Measurements from ENCODE around the gene CAMKK1. TPM values are rescaled to one million over a fixed set of nuclear protein-coding genes. Genes with fewer than 3 reads are reported as not detected.

CAMKK1 gene
- polyA plus RNA-seq, 2 of the 4 experiments (the other 2 are of a cell fraction) = 6.9 to 14.8 TPM

GRCh38 chr17:3903881-3904290, 11.0 kb upstream of the CAMKK1 start:
- CTCF ChIA-PET = interaction anchor here (0.6 to 16.6 kb wide), 9 partner anchors 9 to 171 kb away, joined by 3 to 256 read pairs (median 6); partner anchors contain the start of genes NCBP3 and P2RX1
- no peak overlapping the region for H3K4me2 ChIP-seq
- 0 out of 6 replicates have a peak overlapping the region, but pooled peaks of 1 of the 2 experiments have one; percentile 12 for H3K27ac ChIP-seq
- FAIRE-seq = no peak
- H3K4me3 ChIP-seq = no peak overlapping the region
- DNase-seq (ENCODE audit: low read depth in 1 of 2, low spot score in 1 of 2) = no peak
- POLR2A ChIA-PET = no interaction called here
- peaks cover 7% of the 10 kb centered on the region; the same call in 2 of the 3 replicates for H3K4me1 ChIP-seq
- no peak for TF ChIP-seq E2F6 (IDR thresholded peaks at IDR 0.05; ENCODE audit: borderline replicate concordance, low read depth)
- no peak for TF ChIP-seq EHMT2 (IDR thresholded peaks at IDR 0.05; ENCODE audit: low read depth)
- TF ChIP-seq RFX5 (IDR thresholded peaks at IDR 0.05) = no peak
- no peak for TF ChIP-seq HDAC2 (IDR thresholded peaks at IDR 0.05)
- no peak for TF ChIP-seq NR3C1 (IDR thresholded peaks at IDR 0.05)
- TF ChIP-seq NPAS2 (CRISPR knock-in tag; IDR thresholded peaks at IDR 0.05; ENCODE audit: borderline replicate concordance) = no peak
- no peak for TF ChIP-seq ZFP36 (IDR thresholded peaks at IDR 0.05; ENCODE audit: borderline replicate concordance, partially characterized antibody)
- TF ChIP-seq CBX8 (IDR thresholded peaks at IDR 0.05) = no peak
- no peak for TF ChIP-seq JUN (IDR thresholded peaks at IDR 0.05)
- peak in 1 of 2 experiments; percentile 12; a peak in 1 of 6 replicates for ATAC-seq
- no peaks in the 10 kb centered on the region for H3K9me3 ChIP-seq
- whole genome bisulfite sequencing (ENCODE audit: missing lambda C conversion rate) = 78% methylated on average over 21 of the region's 21 CpGs

GRCh38 chr17:3903051-3903825, 10.4 kb upstream of the CAMKK1 start:
- Histone ChIP-seq H3K4me3 (no peak overlapping the region), H3K9me3 (no peaks in the 10 kb centered on the region), H3K27ac (no peak overlapping the region), H3K4me1 (peaks cover 7% of the 10 kb centered on the region; the same call in 2 of the 3 replicates), H3K4me2 (no peak overlapping the region)
- TF ChIP-seq MAZ (IDR thresholded peaks at IDR 0.05; ENCODE audit: borderline replicate concordance, low read depth, low read length) (no peak), ZC3H11A (IDR thresholded peaks at IDR 0.05) (no peak), FOSB (CRISPR knock-in tag; IDR thresholded peaks at IDR 0.05) (no peak), FOSL2 (IDR thresholded peaks at IDR 0.05) (no peak), FOSL2 (CRISPR knock-in tag; IDR thresholded peaks at IDR 0.05) (no peak), HES2 (IDR thresholded peaks at IDR 0.05) (no peak), MYC (IDR thresholded peaks at IDR 0.05; ENCODE audit: borderline replicate concordance, low read length) (no peak), RCOR1 (IDR thresholded peaks at IDR 0.05; ENCODE audit: low read depth, low read length) (no peak), HOXB13 (CRISPR knock-in tag; IDR thresholded peaks at IDR 0.05; ENCODE audit: low read depth) (no peak), CEBPB (IDR thresholded peaks at IDR 0.05) (no peak), ELK1 (IDR thresholded peaks at IDR 0.05; ENCODE audit: low read depth, low read length) (no peak), GATA3 (IDR thresholded peaks at IDR 0.05; ENCODE audit: borderline replicate concordance) (no peak), EP300 (IDR thresholded peaks at IDR 0.05) (no peak)
- TF ChIP-seq, protein P1, sequence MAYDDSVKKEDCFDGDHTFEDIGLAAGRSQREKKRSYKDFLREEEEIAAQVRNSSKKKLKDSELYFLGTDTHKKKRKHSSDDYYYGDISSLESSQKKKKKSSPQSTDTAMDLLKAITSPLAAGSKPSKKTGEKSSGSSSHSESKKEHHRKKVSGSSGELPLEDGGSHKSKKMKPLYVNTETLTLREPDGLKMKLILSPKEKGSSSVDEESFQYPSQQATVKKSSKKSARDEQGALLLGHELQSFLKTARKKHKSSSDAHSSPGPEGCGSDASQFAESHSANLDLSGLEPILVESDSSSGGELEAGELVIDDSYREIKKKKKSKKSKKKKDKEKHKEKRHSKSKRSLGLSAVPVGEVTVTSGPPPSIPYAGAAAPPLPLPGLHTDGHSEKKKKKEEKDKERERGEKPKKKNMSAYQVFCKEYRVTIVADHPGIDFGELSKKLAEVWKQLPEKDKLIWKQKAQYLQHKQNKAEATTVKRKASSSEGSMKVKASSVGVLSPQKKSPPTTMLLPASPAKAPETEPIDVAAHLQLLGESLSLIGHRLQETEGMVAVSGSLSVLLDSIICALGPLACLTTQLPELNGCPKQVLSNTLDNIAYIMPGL (CRISPR knock-in tag; IDR thresholded peaks at IDR 0.05; ENCODE audit: borderline replicate concordance) = no peak
- ChIA-PET POLR2A (no interaction called here), CTCF (interaction anchor here (0.6 to 16.6 kb wide), 9 partner anchors 9 to 168 kb away, joined by 3 to 256 read pairs (median 4); partner anchors contain the start of genes NCBP3 and P2RX1)
- ATAC-seq (no peak), FAIRE-seq (no peak), DNase-seq (ENCODE audit: low read depth in 1 of 2, low spot score in 1 of 2) (no peak)
- WGBS (ENCODE audit: missing lambda C conversion rate) = 73% methylated on average over 21 of the region's 25 CpGs
